ENCODE measurements around the gene COG8.
A peak's percentile ranks its signal among the peaks of the same experiment; 100 is the strongest.
"Not testable (repeated sequence)": the region's sequence is repeated elsewhere in the genome, so short reads cannot be mapped to it uniquely, and the experiment has no call there.

COG8 gene

GRCh38 chr16:69319826-69320739 is 19.3 kb downstream of the COG8 start:
- DNase-seq, result no peak

DNA sequence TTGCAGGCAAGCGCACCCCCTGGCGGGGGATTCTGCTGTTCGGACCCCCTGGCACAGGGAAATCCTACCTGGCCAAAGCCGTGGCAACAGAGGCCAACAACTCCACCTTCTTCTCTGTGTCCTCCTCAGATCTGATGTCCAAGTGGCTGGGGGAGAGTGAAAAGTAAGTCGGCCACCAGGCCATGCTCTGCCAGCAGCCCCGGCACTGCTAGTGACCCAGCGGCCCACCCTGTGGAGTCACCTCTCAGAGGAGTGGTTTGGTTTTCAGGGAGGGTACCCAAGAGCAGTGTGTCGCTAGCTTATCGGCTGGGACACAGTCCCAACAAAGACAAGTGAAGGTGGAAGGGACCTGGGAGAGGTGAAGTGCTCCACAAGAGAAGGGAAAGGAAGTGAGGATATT is 20.0 kb downstream of the COG8 start:
- no peak for DNase-seq

GRCh38 chr16:69318911-69319289 is 20.5 kb downstream of the COG8 start:
- no peak for DNase-seq

DNA sequence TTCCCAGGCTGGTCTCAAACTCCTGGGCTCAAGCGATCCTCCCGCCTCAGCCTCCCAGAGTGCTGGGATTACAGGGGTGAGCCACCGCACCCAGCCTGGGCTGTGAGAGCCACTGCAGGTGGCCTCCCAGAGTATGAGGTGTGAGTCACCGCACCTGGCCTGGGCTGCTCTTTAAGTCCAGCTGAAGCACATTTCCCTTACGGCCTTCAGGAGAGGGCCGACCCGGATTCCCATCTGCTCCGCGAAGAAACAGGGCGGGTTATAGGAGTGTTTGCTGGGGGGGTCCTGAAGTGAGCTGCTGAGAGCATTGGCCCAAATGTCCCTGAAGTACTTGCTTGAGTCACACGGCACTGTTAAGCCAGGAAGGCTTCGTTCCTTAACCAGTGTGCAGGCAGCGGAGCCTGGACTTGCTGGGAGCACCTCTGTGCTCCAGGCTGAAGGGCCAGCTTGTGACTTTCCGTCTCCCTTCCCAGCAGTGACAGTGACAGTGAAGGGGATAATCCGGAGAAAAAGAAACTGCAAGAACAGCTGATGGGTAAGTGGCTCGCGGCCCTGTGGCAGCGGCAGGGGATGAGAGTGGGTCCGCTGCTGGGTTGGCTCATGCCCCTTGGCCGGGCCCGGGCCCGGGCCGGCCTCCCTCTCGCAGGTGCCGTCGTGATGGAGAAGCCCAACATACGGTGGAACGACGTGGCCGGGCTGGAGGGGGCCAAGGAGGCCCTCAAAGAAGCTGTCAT is 21.0 kb downstream of the COG8 start:
- DNase-seq, result no peak

GRCh38 chr16:69316595-69317034 is 22.7 kb downstream of the COG8 start:
- no peak for DNase-seq

GRCh38 chr16:69315486-69316311 is 23.7 kb downstream of the COG8 start:
- no peak for DNase-seq

DNA sequence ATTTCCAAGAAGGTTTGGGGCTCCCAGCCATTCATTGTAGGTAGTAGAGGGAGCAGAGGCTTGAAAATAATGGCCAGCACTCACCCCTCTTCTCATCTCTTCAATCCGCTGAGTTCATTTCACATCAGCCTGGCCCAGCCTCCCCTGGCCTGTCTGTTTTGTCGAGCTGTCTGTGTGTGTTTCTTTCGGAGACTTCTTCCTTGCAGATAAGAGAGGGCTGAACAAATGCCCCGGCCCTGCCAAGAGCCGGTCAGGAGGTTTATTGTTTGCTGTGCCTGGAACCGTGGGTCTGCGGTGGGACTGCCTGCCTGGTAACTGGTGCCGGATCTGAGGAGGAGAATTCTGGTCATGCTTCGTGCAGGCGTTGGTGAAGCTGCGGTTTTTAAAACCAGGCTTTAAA is 24.8 kb downstream of the COG8 start:
- peak in 1 of 51 donors; percentile 28 for DNase-seq

DNA sequence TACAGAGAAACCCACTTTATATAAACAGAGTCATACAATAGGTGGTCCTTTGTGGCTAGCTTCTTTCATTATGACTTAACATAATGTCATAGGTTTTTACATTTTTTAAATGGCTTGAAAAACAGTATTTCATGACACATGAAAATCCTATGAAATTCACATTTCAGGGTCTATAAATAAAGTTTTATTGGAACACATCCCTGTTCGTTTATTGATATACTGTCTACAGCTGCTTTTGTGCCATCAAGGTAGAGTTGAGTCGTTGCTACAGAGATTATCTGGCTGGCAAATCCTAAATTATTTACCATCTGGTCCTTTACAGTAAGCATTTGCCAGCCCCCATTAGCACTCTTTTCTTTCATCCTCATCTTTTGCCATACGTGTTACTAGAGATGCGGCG is 25.9 kb downstream of the COG8 start:
- DNase-seq, result no peak

- DNase-seq, result peak in 3 of 51 donors; percentile 40 to 46 (median 41)
These were observed 27.6 kb downstream of the COG8 start for GRCh38 chr16:69311533-69312387.

- peak; percentile 60 to 98 (median 95) for DNase-seq
These were observed 28.5 kb downstream of the COG8 start, which contains the start of gene VPS4A for GRCh38 chr16:69310653-69311532. Gene VPS4A, plus strand, starts transcription at chr16:69311350. Its CDS starts 162 bp downstream, at chr16:69311512.

DNA sequence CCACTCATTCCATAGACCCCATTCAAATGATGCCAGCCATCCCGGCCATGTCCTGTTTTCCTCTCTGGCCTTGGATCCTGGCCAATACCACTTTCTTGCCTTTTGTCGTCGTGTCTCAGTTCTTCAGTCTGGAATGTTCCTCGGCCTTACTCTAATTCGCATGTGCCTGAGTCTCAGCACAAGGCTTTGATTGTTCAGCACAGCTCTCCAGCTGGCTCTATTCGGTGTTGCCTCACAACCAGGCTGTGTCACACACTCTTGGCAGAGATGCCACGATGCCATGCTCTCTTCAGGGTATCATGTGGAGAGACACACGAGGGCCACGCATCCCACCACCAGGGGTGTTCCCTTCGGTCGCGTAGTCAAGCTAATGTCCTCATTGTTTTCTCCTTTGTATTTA is 30.0 kb downstream of the COG8 start:
- DNase-seq, result peak in 38 of 51 donors; percentile 7 to 83 (median 54)

- no peak for DNase-seq
These were observed 31.5 kb downstream of the COG8 start for GRCh38 chr16:69307856-69308255.

- DNase-seq, result no peak
These were observed 32.3 kb downstream of the COG8 start for GRCh38 chr16:69307091-69307490.

- no peak for DNase-seq
These were observed 33.3 kb downstream of the COG8 start for GRCh38 chr16:69306031-69306430.

DNA sequence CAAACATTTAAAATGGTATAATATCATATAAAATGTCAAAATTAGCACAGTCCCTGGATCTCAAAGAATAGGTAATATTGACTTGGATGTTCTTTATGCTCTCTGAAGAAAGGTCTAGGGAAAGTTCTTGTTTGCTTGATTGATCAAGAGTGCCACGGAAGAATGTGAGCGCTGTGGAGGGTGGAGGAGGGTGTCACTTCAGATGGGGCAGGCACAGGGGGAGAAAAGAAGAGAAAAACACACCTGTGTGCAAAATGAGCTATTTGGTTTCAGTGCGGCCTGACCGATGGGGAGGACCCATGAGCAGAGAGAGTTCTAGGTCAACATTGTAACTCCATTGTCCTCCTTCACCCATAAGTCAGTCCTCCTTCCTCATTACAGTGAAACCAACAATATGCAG is 37.1 kb downstream of the COG8 start:
- no peak for DNase-seq

DNA sequence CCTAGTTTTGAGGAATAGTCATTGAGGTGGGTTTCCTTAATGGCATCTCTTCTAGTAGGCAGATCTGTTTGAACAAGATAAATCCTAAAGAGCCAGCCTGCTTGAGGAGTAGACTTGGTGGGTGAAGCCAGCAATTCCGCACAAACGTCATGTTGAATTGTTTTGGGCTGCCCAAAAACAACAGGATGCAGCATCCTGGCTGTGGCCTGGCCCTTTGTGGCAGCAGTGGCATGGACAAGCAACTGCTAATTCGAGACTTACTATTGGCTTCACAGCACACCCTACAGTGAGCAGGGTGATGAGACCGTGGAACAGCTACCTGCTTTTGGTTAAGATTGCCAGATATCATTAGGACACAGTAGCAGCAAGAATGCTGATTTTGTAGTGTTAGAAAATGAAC is 37.5 kb downstream of the COG8 start:
- DNase-seq, result no peak

DNA sequence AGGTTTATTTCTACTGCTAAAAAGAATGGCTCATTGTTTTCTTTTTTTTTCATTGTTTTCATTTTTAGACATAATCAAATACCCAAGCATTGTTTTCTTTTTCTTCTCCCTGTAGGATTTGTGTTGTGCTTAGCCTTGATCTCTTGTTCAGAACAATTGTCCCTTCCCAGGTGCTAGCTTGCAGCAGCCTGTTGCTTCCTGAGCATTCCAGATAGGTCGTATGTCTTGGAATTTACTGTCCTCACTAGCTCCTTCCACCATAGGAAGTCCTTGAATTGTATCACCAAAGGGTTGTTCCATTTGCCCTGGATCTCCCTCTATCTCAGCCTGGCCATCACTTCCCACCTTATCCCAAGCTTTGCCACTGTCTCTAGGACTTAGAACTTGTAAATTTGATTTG is 38.2 kb downstream of the COG8 start:
- no peak for DNase-seq

GRCh38 chr16:69298261-69298660 is 41.1 kb downstream of the COG8 start:
- DNase-seq, result no peak

- not testable (repeated sequence) for DNase-seq
These were observed 42.6 kb downstream of the COG8 start for GRCh38 chr16:69296771-69297170.

DNA sequence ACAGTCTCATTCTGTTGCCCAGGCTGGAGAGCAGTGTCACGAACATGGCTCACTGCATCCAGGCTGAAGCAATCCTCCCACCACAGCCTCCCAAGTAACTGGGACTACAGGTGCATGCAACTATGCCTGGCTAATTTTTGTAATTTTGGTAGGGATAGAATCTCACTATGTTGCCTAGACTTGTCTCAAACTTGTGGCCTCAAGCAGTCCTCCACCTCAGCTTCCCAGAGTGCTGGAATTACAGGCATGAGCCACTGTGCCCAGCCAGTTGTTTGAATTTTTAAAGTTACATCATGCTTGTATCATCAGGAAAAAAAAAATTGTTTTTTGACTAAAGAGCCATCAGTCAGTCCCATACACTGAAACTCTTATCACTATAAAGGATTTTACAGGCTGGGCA is 45.3 kb downstream of the COG8 start:
- DNase-seq, result no peak
